ENCODE results near the gene EIF1AX.

DNA sequence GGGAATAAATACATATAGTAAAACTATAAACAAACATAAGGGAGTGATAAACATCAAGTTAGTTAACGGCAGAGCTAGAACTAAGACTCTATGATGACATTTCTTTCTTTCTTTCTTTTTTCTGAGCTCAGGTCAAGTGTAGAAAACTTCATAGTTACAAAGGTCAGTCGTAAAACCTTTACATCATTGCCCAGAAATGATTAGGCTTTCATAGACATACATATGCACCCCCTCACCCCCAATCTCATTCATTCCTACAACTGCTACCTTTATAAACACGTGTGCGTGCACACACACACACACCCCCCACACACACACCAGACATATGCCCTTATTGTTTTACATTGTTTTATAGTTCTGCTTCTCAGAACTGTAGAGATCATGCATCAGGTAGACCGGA, 5.7 kb downstream of the EIF1AX start:
- TF ChIP-seq POLR2A (IDR thresholded peaks at IDR 0.05) (no peak), POLR2AphosphoS5 (IDR thresholded peaks at IDR 0.05) (no peak), EP300 (IDR thresholded peaks at IDR 0.05) (no peak)
- TF ChIP-seq, protein P1, sequence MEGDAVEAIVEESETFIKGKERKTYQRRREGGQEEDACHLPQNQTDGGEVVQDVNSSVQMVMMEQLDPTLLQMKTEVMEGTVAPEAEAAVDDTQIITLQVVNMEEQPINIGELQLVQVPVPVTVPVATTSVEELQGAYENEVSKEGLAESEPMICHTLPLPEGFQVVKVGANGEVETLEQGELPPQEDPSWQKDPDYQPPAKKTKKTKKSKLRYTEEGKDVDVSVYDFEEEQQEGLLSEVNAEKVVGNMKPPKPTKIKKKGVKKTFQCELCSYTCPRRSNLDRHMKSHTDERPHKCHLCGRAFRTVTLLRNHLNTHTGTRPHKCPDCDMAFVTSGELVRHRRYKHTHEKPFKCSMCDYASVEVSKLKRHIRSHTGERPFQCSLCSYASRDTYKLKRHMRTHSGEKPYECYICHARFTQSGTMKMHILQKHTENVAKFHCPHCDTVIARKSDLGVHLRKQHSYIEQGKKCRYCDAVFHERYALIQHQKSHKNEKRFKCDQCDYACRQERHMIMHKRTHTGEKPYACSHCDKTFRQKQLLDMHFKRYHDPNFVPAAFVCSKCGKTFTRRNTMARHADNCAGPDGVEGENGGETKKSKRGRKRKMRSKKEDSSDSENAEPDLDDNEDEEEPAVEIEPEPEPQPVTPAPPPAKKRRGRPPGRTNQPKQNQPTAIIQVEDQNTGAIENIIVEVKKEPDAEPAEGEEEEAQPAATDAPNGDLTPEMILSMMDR (IDR thresholded peaks at IDR 0.05), result no peak

All from suprapubic skin (tissue), 4 donors.